Right atrium auricular region (tissue), 2 donors: ENCODE data around the gene C14orf180. TPM values are rescaled to one million over a fixed set of nuclear protein-coding genes. Genes with fewer than 3 reads are reported as not detected.

ENCODE experiments used
- DNase-seq: peaks from one replicate; pipeline ENCODE4 v3.0.0-alpha.2; 2019; ENCODE audit warnings: low spot score
- H3K27ac ChIP-seq, 2 donors: fragments of 200-600 bp; sonication (generic); 1 replicate in 1 of 2; 2 replicates in 1 of 2; pipeline ENCODE4 v1.5.1; 2016 to 2019
- H3K27me3 ChIP-seq, 2 donors: fragments of 200-600 bp; sonication (generic); one replicate each; pipeline versions ENCODE4 v1.5.1 to v1.6.0; 2017 to 2019
- H3K36me3 ChIP-seq: fragments of 200-600 bp; sonication (generic); one replicate; pipeline ENCODE4 v1.5.1; 2016
- H3K4me1 ChIP-seq, 2 donors: fragments of 200-600 bp; sonication (generic); one replicate each; pipeline versions ENCODE4 v1.5.1 to v1.6.0; 2017 to 2019
- H3K4me3 ChIP-seq, 2 donors: fragments of 200-600 bp; sonication (generic); 1 replicate in 1 of 2; 2 replicates in 1 of 2; pipeline ENCODE4 v1.5.1; 2017 to 2019; ENCODE audit warnings: mild to moderate bottlenecking in 1 of 2, moderate library complexity in 1 of 2
- H3K9me3 ChIP-seq, 2 donors: fragments of 200-600 bp; sonication (generic); one replicate each; pipeline ENCODE4 v1.5.1; 2019
- CTCF ChIP-seq, 2 donors: fragments of 200-600 bp; sonication (generic); IDR thresholded peaks; one replicate each; pipeline ENCODE4 v1.5.1; 2019; ENCODE audit warnings: antibody characterized with exemption in 2 of 2
- total RNA-seq, 2 donors: library from RNA; depleted of rRNA; stranded (reverse); fragments of >200 nt; gene quantifications; one replicate each; pipeline ENCODE4 v1.1.0, GENCODE V29; 2016

The C14orf180 gene
- total RNA-seq, 2 donors from 2014 or later, result 59.5 to 135 TPM

DNA sequence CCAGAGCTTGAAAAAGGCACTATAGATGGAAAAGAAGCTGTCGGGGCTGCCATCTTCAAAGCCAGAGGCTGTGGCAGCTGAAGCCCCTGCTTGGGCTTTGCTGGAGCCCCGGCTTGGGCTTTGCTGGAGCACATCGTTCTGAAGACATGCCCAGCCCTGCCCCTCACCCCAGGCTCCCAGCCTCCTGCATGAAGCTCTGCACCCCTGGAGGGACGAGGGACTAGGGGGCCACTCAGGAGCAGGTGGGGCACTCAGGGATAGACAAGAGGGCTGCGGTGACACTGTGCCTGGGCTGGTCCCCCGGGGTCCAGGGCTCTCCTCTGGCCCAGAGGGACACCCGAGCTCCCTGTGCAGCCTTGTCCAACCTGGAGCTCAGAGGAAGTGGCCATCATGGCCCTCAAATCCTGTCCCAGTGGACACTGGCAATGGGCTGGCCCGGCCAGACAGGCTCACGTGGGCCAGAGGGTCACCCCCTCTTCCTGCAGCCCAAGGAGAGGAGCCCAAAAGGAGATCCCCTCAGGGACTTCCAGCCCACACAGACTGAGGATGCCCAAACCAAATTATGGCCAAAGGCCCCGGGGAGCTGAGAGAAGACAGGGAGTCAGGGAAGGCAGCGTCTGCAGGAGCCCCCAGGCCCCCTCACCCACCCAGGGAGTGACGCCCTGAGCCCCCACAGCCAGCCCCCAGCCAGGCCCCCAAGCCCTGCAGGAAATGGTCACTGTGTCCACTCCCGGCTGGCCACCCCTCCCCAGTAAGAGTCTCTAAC lies 23.1 kb upstream of the C14orf180 start:
- Histone ChIP-seq H3K36me3 (no peaks in the 10 kb centered on the region), H3K9me3 (no peaks in the 10 kb centered on the region), H3K4me3 (no peak overlapping the region), H3K27me3 (no peaks in the 10 kb centered on the region), H3K27ac (no peak overlapping the region), H3K4me1 (no peaks in the 10 kb centered on the region)
- DNase-seq, result no peak
- no peak for TF ChIP-seq CTCF (IDR thresholded peaks at IDR 0.05)

DNA sequence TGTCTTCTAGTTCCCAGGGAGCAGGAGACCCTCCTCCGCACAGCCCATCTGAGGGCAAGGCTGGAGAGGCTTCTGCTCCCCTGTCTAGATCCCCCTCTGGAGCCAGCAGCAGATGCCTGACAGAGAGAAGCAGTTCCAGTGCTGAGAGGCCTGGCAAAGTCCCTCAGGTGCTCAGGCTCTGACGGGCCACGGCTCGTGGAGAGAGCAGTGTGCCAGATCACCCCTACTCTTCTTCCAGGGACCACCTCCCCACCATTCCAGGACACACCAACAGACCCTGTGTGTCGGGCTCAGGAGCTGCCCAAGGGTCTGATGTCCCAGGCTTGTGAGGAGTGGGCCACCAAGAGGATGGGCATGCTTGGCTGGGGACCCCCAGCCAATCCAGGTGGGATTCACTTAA lies 22.5 kb upstream of the C14orf180 start:
- Histone ChIP-seq H3K27ac (no peak overlapping the region), H3K4me1 (no peaks in the 10 kb centered on the region), H3K27me3 (no peaks in the 10 kb centered on the region), H3K36me3 (no peaks in the 10 kb centered on the region), H3K4me3 (no peak overlapping the region), H3K9me3 (no peaks in the 10 kb centered on the region)
- no peak for TF ChIP-seq CTCF (IDR thresholded peaks at IDR 0.05)
- DNase-seq, result no peak

GRCh38 chr14:104557766-104558165 lies 21.8 kb upstream of the C14orf180 start:
- TF ChIP-seq CTCF (IDR thresholded peaks at IDR 0.05), result no peak
- Histone ChIP-seq H3K36me3 (no peaks in the 10 kb centered on the region), H3K27me3 (no peaks in the 10 kb centered on the region), H3K4me3 (no peak overlapping the region), H3K27ac (no peak overlapping the region), H3K4me1 (no peaks in the 10 kb centered on the region), H3K9me3 (no peaks in the 10 kb centered on the region)
- DNase-seq, result no peak

DNA sequence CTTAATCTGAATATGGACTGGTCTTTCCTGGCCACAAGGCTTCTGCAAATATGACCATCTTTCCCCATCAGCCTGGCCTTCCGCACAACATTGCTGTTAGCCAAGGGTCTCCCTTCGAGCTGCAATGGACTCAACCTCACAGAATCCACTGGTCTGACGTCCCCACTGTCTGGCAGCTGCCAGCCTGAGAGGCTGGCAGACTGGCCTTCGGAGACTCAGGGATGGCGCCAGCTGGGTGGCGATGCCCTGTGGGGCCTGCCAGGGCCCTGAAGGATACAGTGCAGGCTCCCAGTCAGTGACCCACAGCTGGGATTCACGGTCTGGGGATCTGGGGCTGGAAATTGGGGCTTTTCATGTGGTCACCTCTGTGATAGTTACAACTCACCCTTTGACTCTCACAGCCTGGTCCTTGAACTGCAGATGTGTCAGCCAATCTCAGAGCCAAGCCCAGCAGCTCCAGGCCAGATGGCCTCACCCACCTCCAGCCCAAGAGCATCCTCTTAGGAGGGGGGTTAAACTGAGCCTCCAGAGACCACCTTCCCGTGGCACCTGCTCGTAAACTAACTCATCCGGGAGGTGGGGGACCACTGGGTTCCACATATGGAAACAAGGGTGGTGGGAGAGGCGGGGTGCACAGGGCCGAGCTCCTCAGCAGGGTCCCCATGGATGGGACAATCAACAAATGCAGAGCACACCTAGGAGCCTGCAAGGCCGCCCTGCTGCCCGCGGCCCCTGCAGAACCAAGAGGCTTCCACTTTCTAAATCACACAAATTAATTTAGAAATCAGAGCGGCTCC lies 21.1 kb upstream of the C14orf180 start:
- Histone ChIP-seq H3K27me3 (no peaks in the 10 kb centered on the region), H3K27ac (no peak overlapping the region), H3K4me3 (no peak overlapping the region), H3K4me1 (peaks cover 0 to 2% of the 10 kb centered on the region in 2 donors), H3K36me3 (no peaks in the 10 kb centered on the region), H3K9me3 (no peaks in the 10 kb centered on the region)
- no peak for DNase-seq
- TF ChIP-seq CTCF (IDR thresholded peaks at IDR 0.05), result no peak

DNA sequence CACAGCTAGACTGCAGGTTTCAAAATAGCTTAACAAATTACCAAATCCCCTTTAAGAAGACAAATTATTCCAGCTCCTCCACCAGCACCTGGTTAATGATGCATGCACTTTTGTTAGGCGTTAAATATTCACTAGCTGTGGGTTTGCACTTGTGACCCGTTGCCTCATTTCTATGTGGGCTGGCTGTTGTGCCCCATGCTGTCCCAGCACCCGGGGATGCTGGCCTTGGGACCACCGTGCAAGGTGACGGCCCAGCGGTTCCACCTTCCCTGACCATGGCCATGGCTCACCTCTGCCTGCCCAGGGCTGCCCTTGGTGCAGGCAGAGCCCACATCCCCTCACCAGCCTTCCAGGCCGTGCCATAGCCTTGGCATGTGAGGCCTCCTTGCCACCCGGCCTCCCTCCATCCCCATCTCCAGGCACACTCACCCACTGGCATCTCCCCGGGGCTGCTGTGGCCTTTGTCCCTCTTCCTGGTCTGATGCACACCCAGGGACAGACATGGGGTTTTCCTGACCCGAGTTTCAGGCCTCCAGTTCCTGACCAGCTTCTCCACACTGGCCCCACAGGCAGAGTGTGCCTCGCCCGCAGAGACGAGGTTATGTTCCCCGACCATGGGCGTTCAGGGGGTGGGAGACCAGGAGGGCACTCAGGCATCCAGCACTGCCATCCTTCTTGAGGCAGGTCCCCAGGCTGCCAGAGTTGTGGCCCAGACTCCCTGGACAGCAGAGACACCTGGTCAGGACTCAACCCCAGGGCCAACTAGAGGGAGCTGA lies 20.3 kb upstream of the C14orf180 start:
- H3K4me3 ChIP-seq, result no peak overlapping the region
- peaks cover 0 to 10% of the 10 kb centered on the region in 2 donors for H3K4me1 ChIP-seq
- H3K27ac ChIP-seq, result no peak overlapping the region
- no peak for TF ChIP-seq CTCF (IDR thresholded peaks at IDR 0.05)
- no peaks in the 10 kb centered on the region for H3K27me3 ChIP-seq
- no peaks in the 10 kb centered on the region for H3K36me3 ChIP-seq
- DNase-seq, result no peak
- no peaks in the 10 kb centered on the region for H3K9me3 ChIP-seq
